Heart left ventricle (tissue), 13 donors: ENCODE results near the gene IFT25.

Experiments
- POLR2A ChIP-seq, 2 donors: fragments of 450-650 bp; IDR thresholded peaks; one replicate each; pipeline ENCODE4 v1.6.1; 2017; ENCODE audit warnings: antibody characterized with exemption in 2 of 2, mild to moderate bottlenecking in 2 of 2, moderate library complexity in 2 of 2
- TF ChIP-seq, protein P1 (sequence below), 12 donors: fragments of 200-600 bp; sonication (generic) in 4 of 12; IDR thresholded peaks; one replicate each; pipeline versions ENCODE4 v1.5.0 to v1.8.0; 2018 to 2022; ENCODE audit warnings: antibody characterized with exemption in 12 of 12, mild to moderate bottlenecking in 5 of 12
- donor health status: ischemic (EF 13 %, LVEDD 7.1; RV severe dilation, severe dysfunction).
- donor health status: DM: no; HTN: yes; CAD: no.
- donor health status: DM: no; HTN: no; CAD: no.
- donor health status: ischemic (EF 25% LVEDD 6.9; RV normal size, moderate dysfunction).
- donor health status: ischemic (EF 25% LVEDD 5.7; RV mildly dilated, moderate dysfunction).
- donor health status: ischemic (EF 35%, LVEDD 5.7; RV mildly dilated, moderate dysfunction).
- donor health status: nonischemic (EF 11% LVEDD 7.7; RV severe dilation, severe dysfunction).
- donor health status: DM: yes; HTN: yes; CAD: no.
- donor health status: PGD.
- donor health status: ischemic (EF 29% LVEDD 5.4; RV normal size, mild dysfunction).
- donor health status: nonischemic (EF 23%, LVEDD 6.1; RV moderate dilation, normal function).

DNA sequence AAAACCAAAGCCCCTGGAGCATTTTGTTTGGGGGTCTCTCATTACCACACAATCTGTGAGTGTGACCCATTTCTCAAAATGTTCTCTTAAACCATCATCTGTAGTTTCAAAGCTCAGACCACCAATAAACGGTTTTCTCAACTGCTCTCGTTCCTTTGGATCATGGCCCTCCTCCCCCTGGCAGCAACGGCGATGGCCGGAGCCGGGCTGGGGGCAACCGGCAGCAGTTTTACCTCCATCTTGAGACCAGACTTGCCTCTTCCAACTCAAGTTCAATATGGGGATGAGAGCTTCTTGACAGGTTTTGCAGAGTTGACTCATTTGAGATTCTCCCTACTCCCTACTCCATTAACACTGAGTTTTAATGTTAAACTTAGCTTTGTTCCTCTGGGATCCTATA is 30.4 kb upstream of the IFT25 start:
- no peak for TF ChIP-seq POLR2A (IDR thresholded peaks at IDR 0.05)
- TF ChIP-seq, protein P1, sequence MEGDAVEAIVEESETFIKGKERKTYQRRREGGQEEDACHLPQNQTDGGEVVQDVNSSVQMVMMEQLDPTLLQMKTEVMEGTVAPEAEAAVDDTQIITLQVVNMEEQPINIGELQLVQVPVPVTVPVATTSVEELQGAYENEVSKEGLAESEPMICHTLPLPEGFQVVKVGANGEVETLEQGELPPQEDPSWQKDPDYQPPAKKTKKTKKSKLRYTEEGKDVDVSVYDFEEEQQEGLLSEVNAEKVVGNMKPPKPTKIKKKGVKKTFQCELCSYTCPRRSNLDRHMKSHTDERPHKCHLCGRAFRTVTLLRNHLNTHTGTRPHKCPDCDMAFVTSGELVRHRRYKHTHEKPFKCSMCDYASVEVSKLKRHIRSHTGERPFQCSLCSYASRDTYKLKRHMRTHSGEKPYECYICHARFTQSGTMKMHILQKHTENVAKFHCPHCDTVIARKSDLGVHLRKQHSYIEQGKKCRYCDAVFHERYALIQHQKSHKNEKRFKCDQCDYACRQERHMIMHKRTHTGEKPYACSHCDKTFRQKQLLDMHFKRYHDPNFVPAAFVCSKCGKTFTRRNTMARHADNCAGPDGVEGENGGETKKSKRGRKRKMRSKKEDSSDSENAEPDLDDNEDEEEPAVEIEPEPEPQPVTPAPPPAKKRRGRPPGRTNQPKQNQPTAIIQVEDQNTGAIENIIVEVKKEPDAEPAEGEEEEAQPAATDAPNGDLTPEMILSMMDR (IDR thresholded peaks at IDR 0.05), result no peak
